Measurements from ENCODE around the gene CLTC.

CLTC gene

GRCh38 chr17:59678918-59679317 is 59.2 kb downstream of the CLTC start:
- no peak for DNase-seq (ENCODE audit: low read depth in 2 of 2, low spot score in 1 of 2)

GRCh38 chr17:59680314-59680713 is 60.6 kb downstream of the CLTC start:
- no peak for DNase-seq (ENCODE audit: low read depth in 2 of 2, low spot score in 1 of 2)

GRCh38 chr17:59683283-59683682 is 63.6 kb downstream of the CLTC start:
- DNase-seq (ENCODE audit: low read depth in 2 of 2, low spot score in 1 of 2): no peak

GRCh38 chr17:59684967-59685366 is 65.3 kb downstream of the CLTC start:
- DNase-seq (ENCODE audit: low read depth in 2 of 2, low spot score in 1 of 2): no peak

GRCh38 chr17:59688008-59688407 is 68.3 kb downstream of the CLTC start:
- no peak for DNase-seq (ENCODE audit: low read depth in 2 of 2, low spot score in 1 of 2)

GRCh38 chr17:59688496-59688895 is 68.8 kb downstream of the CLTC start:
- no peak for DNase-seq (ENCODE audit: low read depth in 2 of 2, low spot score in 1 of 2)

- no peak for DNase-seq (ENCODE audit: low read depth in 2 of 2, low spot score in 1 of 2)
These were observed 73.9 kb downstream of the CLTC start for GRCh38 chr17:59693582-59693981.

- DNase-seq (ENCODE audit: low read depth in 2 of 2, low spot score in 1 of 2): no peak
These were observed 74.6 kb downstream of the CLTC start for GRCh38 chr17:59694344-59694743.

- no peak for DNase-seq (ENCODE audit: low read depth in 2 of 2, low spot score in 1 of 2)
These were observed 76.4 kb downstream of the CLTC start for GRCh38 chr17:59695945-59696681.

- no peak for DNase-seq (ENCODE audit: low read depth in 2 of 2, low spot score in 1 of 2)
These were observed 77.1 kb downstream of the CLTC start for GRCh38 chr17:59696682-59697277.

GRCh38 chr17:59698143-59698542 is 78.4 kb downstream of the CLTC start:
- DNase-seq (ENCODE audit: low read depth in 2 of 2, low spot score in 1 of 2): no peak

- DNase-seq (ENCODE audit: low read depth in 2 of 2, low spot score in 1 of 2): no peak
These were observed 79.5 kb downstream of the CLTC start for GRCh38 chr17:59699218-59699617.

GRCh38 chr17:59699786-59700185 is 80.1 kb downstream of the CLTC start:
- no peak for DNase-seq (ENCODE audit: low read depth in 2 of 2, low spot score in 1 of 2)

- no peak for DNase-seq (ENCODE audit: low read depth in 2 of 2, low spot score in 1 of 2)
These were observed 82.6 kb downstream of the CLTC start for GRCh38 chr17:59702304-59702703.

GRCh38 chr17:59707149-59707970 is 87.7 kb downstream of the CLTC start, which contains the start of the genes PTRH2 and VMP1:
Gene PTRH2 (minus strand): TSS chr17:59707430. CDS start chr17:59697978, 9,452 bp downstream.
Gene VMP1 (plus strand): TSS chr17:59707654. CDS start chr17:59731447, 23,793 bp downstream.
- peak; percentile 70 to 83 for DNase-seq (ENCODE audit: low read depth in 2 of 2, low spot score in 1 of 2)

- no peak for DNase-seq (ENCODE audit: low read depth in 2 of 2, low spot score in 1 of 2)
These were observed 88.3 kb downstream of the CLTC start for GRCh38 chr17:59707971-59708430.

- DNase-seq (ENCODE audit: low read depth in 2 of 2, low spot score in 1 of 2): no peak
These were observed 92.2 kb downstream of the CLTC start for GRCh38 chr17:59711936-59712335.

GRCh38 chr17:59712862-59713261 is 93.2 kb downstream of the CLTC start:
- DNase-seq (ENCODE audit: low read depth in 2 of 2, low spot score in 1 of 2): no peak

- no peak for DNase-seq (ENCODE audit: low read depth in 2 of 2, low spot score in 1 of 2)
These were observed 94.6 kb downstream of the CLTC start for GRCh38 chr17:59714255-59714654.

- DNase-seq (ENCODE audit: low read depth in 2 of 2, low spot score in 1 of 2): no peak
These were observed 96.7 kb downstream of the CLTC start for GRCh38 chr17:59716427-59716826.

GRCh38 chr17:59719526-59719925 is 99.8 kb downstream of the CLTC start:
- DNase-seq (ENCODE audit: low read depth in 2 of 2, low spot score in 1 of 2): no peak

- no peak for DNase-seq (ENCODE audit: low read depth in 2 of 2, low spot score in 1 of 2)
These were observed 102.9 kb downstream of the CLTC start for GRCh38 chr17:59722623-59723022.
